ENCODE results near the gene CFAP70.

- TF ChIP-seq EZH2 (IDR thresholded peaks at IDR 0.05; ENCODE audit: insufficient read depth, poor library complexity, severe bottlenecking), result no peak
- no peak for TF ChIP-seq EZH2phosphoT487 (IDR thresholded peaks at IDR 0.05; ENCODE audit: insufficient read depth, low read depth)
Observed at GRCh38 chr10:73206385-73206784, 152.3 kb downstream of the CFAP70 start.

All from GM23248 (cell line).